Right ventricle myocardium superior (tissue), 1 donor: Measurements from ENCODE around the gene MAN1C1. TPM values are rescaled to one million over a fixed set of nuclear protein-coding genes. Genes with fewer than 3 reads are reported as not detected.

ENCODE experiments used
- ATAC-seq: fragments of 200-7000 bp; cut with Tn5 transposase; one replicate; pipeline ENCODE4 v1.9.1; 2020; ENCODE audit warnings: mild to moderate bottlenecking; ENCODE audit not compliant: poor library complexity
- DNase-seq: peaks from one replicate; pipeline ENCODE4 v3.0.0-alpha.2; 2020
- intact Hi-C: fragments of 100-400 bp; cut with DNase I; formaldehyde crosslinking; loops from one replicate; pipeline ENCODE4 v1.11.2; 2022
- total RNA-seq: library from RNA; stranded (reverse); fragmentation: NEBNext Ultra II Directional; extraction: Animal tissue kit (Norgen Biotek cat#: 25700); gene quantifications from one replicate; pipeline ENCODE4 v1.2.1, GENCODE V29; 2021
- donor health status: DM: no; HTN: yes; CAD: no; lungs with severe emphysema.

Gene MAN1C1
- total RNA-seq, 1 donor from 2014 or later: 17.5 TPM

DNA sequence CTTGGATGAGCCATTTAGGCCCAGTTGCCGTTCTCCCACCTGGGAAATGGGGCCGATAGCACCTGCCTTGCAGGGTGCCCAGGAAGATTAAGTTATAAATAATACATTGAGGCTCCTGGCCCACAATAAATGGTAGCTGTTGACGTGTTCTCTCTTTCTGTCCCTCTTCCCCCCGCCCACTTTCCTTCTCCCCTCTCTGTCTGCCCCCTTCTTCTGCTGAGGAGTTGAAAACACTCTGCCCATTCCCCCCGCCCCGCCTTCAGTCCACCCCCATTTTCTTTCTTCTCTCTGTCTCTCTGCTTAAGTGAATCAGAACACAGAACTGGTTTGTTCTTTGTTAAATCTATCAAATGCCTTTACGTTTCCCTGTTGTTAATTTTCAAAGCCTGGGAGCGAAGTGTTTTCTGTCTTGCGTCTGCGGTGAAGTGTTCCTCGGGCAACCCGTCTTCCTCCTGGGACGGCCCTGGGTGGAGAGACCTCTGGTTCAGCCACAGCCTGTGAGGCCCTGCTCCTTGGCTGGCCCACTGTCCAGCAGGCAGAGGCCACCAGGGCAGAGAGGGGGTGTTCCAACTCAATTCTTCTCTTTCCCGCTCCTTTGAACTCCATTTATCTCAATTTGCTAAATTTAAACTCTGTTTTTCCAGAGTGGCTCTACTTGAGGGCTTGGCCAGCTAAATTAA, 154.1 kb downstream of the MAN1C1 start:
- no peak for DNase-seq
- no peak for ATAC-seq
- intact Hi-C loops: no loop called here

DNA sequence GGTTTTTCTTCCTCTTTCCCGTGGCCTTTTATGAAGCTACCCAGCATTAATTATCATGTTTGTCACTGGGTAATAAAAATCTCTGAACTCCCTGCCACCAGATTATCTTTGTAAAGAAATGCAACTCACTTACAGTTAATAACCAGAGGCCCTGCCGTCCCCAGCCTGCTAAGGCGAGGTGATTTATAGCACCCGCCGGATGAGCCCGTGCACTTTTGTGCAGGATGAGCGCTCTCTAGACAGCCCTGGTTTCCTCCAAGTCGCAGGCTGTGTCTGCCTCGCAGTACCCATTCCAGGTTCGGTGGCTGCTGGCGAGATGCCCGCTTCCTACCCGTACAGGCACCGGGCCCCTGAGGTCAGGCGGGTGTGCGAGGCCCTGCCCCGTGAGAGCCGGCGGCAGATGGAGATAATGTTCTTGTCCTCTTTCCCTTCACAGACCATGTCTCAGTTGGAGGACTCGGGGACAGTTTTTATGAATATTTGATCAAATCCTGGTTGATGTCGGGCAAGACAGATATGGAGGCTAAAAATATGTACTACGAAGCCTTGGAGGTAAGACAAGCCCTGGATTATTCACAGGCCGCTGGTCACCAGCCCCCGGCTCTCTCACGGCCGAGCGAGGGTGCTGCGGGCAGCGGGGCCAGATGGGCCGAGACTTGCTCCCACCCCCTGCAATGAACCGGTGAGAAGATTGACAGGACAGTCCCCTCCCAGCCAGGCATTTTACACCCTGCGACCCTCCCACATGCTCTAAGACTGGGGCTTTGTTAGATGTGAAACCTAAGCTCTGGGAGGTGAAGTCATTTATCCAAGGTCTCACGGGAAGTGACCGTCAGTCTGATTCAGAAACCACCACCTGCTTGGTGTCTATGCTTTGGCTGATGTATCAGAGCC, 154.9 kb downstream of the MAN1C1 start:
- intact Hi-C loops: no loop called here
- peak; percentile 72 for ATAC-seq
- peak; percentile 83 for DNase-seq

- intact Hi-C loops: no loop called here
- ATAC-seq: no peak
- no peak for DNase-seq
Measured at GRCh38 chr1:25772164-25772563, 155.6 kb downstream of the MAN1C1 start.

DNA sequence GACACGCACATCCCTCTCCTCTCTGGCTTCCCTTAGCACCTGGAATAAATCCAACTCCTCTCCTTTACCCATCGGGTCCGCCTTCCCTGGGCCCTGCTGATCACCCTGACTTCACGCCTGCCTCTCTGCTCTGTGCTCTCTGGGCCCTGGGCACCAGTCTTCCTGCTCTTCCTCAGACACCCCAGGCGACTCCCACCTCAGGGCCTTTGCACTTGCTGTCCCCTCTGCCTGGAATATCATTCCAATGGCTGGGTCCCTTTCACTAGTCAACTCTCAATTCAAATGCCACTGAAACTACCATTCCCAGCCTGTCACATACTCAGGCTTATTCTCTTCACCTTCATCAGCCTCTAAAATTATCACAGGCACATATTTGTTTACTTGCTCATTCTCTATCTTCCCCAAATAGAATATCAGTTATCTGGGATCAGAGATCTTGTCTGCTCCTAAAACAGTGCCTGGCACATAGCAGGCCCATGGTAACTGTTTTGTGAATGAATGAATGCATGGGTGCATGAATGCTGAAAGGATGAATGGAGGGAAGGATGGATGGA, 156.2 kb downstream of the MAN1C1 start:
- no peak for ATAC-seq
- intact Hi-C loops: no loop called here
- DNase-seq: no peak

DNA sequence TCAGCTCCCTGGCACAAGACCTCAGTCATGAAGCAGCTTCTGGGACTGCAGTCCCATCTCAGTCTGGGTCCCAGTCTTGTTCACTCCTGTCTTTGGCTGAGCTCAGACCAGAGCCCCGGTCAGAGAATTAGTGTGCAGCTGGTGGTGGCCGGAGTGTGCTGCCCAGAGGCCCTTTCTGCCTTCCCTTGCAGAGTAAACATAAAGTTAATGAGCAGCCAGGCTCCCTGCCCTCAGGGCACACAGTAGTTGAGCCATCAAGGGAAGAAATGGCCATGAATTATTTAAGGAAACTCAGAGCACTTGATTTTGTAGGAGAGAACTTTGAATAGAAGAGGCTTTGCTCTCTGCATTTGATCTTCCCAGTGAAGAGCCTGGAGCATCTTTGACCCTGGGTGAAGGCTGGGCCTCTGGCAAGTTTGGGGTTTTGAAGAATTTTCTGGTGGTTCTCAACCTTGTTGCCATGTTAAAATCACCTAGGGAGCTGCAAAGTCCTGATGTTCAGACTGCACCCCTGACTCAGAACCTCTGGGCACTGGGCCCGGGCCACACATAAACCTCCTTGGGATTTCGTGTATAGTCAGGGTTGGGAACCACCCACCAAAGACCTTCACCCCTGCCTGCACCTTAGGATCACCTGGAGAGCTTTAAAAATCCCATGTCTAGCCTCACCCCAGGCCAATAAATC, 157.0 kb downstream of the MAN1C1 start:
- intact Hi-C loops: no loop called here
- DNase-seq (no peak), ATAC-seq (no peak)

DNA sequence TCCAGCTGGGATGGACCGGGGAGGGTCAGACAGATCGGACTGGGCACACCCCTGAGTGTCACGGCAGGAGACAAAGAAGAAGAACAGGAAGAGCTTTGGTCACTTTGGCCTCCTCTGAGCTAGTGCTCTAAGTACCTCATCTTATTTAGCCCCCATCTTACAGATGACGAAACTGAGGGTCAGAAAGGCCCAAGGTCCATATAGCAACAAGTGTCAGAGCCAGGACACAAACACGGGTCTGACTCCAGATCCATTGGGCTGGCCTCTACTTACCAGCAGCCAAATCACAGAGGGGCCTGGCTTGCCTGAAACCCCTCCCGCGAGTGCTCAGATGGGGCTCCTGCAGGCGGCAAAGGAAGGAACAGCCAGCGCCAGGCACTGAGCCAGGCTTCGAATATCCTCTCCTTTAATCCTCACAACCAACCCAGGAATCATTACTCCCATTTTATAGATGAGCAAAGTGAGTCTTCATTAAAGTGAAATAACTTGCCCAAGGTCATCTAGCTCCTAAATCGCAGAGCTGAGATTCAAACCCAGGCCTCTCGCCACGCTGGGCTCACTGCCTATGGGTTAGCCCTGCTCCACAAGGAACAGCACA, 157.7 kb downstream of the MAN1C1 start:
- ATAC-seq (no peak), DNase-seq (no peak)
- intact Hi-C loops: no loop called here

GRCh38 chr1:25774921-25775771, 158.6 kb downstream of the MAN1C1 start:
- no peak for ATAC-seq
- intact Hi-C loops: no loop called here
- DNase-seq: no peak

DNA sequence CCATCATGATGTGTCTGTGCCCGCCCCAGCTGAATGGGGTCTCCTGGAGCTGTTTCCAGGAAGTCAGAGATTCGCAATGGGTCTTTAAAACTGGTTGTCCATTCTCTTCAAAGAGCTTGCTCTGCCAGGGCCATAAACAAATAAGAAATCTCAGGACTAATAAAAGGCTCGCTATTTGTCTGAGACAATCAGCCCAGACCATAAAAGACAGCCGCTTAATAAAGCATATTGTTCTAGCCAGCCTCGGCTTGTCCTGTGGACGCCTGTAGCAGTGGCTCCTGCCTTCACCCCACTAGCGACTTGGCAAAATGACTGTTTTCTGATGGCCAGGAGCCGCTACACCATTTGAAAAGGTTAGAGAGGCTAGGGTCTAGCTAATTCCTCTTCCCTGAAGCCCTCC, 162.8 kb downstream of the MAN1C1 start:
- ATAC-seq (no peak), DNase-seq (no peak)
- intact Hi-C loops: no loop called here

DNA sequence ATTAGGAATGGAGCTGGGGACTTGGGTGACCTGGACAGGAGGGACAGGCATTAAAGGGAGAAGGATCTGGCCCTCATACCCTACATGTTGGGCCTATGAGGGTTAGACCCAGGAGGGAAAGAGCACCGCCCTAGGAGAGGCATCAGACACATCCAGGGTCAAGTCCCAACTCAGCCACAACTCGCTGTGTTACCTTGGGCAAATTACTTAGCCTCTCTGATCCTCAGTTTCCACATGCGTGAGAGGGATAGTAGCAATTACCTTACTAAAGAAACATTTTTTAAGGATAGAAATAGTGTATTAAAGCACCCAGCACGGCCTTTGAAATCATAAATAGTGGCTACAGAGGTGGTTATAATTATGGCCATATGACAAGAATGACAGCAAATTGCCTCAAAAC, 163.3 kb downstream of the MAN1C1 start:
- intact Hi-C loops: loop anchor here (10.0 kb wide), 1 partner anchor 85 kb away; no protein-coding TSS in a partner anchor
- DNase-seq (no peak), ATAC-seq (no peak)

DNA sequence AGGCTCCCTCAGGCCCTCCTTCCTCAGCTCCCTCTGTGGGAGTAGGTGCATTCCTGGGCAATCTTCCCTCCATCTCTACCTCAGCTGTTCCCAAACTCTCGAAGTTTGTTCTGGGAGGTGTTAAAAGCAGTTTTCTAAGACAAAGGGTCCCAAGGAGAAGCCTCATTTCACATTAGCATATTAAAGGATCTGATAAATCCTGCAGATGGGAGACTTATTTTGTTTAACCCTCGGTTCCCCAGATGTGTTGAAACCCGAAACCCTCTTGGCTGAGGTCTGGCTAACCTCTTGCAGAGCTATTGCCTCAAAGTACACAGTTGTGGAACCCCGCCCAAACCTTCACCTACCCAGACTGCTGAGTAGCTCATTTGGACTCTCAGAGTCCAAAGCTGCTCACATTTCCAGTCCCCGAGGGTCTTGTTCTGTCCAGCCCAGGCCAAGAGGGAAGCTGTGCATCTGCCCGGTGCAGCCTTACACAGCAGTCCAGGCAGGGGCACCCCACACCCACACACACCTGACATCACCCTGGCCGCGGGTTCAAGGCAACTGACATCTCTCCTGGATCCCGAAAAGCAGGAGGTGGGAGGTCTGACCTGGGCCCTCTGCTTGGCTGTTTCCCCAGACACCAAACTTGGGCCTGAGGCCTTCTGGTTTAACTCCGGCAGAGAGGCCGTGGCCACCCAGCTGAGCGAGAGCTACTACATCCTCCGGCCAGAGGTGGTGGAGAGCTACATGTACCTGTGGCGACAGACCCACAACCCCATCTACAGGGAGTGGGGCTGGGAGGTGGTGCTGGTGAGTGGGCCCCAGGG, 163.9 kb downstream of the MAN1C1 start:
- DNase-seq (peak; percentile 27), ATAC-seq (no peak)
- intact Hi-C loops: loop anchor here (10.0 kb wide), 1 partner anchor 86 kb away; no protein-coding TSS in a partner anchor

GRCh38 chr1:25781130-25781433, 164.5 kb downstream of the MAN1C1 start:
- DNase-seq: no peak
- intact Hi-C loops: loop anchor here (10.0 kb wide), 1 partner anchor 86 kb away; no protein-coding TSS in a partner anchor
- ATAC-seq: no peak

DNA sequence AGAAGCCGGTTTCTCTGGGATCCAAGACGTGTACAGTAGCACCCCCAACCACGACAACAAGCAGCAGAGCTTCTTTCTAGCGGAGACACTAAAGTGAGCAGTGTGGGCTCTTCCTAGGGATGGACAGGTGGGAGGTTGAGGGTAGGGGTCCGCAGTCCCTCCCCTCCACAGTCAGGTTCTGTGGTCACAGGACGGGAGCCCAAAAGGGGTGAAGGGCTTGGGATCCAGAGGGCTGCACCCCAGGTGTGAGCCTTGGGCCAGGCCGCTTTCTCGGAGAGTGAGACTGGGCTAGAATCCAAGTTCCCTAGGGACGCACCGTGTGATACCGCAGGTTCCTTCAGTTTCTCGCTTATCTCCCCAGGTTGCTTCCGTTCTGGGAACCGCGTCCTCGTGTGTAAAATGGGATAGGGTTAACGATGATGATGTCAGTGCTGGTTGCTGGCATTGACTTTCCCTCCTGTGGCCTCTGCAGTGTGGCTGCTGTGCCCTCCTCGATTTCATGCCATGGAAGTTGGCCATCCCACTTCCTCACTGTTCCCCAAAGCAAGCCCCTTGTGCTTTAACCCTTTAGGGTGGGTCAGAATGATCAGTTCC, 166.1 kb downstream of the MAN1C1 start:
- intact Hi-C loops: loop anchor here (10.0 kb wide), 1 partner anchor 88 kb away; no protein-coding TSS in a partner anchor
- no peak for ATAC-seq
- peak; percentile 17 for DNase-seq

DNA sequence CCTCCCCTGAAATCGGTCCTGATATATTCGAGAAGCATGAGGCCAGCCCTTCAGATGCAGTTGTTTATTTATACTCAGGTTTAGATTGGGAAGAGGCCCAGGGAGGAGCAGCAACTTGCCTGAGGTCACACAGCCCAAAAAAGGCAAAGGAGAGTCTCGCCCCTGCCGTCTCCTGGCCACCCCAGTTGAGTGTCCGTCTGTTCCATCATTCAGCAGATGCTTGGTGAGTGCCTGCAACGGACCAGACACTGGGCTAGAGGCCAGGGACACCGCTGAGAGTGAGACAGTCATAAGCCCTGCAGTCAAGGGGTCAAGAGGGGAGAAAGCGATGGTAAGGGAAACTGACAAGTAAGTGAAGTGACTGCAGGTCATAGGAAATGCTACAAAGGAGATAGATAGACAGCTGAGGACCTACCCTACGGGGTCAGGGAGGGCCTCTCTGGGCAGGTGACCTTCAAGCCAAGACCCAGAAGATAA, 168.0 kb downstream of the MAN1C1 start:
- ATAC-seq (peak; percentile 85), DNase-seq (peak; percentile 72)
- intact Hi-C loops: loop anchor here (10.0 kb wide), 1 partner anchor 90 kb away; no protein-coding TSS in a partner anchor

DNA sequence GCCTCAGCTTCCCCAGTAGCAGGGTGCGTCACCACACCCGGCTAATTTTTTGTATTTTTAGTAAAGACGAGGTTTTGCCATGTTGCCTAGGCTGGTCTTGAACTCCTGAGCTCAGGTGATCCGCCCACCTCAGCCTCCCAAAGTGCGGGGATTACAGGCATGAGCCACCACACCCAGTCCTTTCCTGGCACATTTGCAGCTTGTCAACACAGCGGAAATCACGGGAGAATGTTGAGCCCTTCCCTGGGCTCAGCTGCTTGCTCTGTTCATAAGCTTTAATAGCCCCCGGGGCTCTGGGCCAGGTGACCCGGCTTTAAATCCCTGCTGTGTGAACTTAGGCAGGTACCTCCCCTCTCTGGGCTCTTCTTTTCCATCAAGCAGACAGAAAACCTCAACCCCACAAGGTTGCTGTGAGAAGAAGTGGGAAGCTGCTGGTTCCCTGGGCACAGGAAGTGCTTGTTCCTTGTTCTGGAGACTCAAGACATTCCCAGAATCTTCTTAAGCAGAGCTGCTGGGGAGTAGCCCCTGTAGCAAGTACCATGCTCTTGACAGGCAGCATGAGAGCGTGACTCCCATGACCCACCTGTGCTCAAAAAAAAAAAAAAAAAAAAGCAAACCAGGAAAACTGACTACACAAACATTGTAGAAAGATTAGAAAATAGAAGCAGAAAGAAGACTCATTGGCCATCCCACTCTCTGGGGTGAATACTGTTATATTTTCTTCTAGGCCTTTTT, 168.9 kb downstream of the MAN1C1 start:
- peak; percentile 29 for DNase-seq
- no peak for ATAC-seq
- intact Hi-C loops: loop anchor here (10.0 kb wide), 1 partner anchor 91 kb away; no protein-coding TSS in a partner anchor

DNA sequence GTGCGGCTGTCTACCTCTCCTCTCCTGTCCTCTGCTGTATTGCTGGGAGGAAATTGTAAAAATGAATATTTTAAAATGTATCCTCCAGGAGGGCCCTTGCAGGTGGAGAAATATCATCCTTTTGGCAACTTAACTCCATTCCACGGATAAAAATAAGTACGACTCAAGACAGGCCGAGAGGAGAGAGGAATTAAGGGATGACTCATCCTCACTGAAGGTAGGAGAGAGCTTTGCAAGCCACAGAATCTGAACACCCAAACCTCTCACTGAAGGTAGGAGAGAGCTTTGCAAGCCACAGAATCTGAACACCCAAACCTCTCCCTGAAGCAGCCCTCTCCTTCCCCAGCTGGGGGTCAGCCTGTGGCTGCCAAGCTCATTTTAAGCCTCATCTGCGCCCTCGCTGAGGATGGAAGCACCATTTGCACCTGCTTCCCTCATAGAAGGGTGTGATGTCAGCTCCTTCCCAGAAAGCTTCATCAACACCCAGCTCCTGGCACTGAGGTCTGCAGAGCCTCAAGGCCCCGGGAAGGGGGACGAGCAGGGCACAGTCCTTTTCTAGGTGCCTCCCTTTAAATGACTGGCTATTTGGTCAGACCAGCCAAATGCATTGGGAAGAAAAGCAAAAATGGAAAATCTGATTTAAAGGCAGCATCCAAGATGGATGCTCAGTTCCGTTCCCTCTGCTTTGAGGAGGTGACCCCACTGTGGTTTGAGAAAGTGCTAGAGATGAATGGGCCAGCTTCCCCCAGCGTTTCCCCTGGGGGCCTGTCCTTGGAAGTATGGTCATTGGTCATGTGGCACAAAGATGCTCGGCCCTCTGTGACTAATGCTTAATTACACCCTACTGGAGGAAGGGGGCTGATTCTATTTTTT, 170.5 kb downstream of the MAN1C1 start:
- DNase-seq: peak; percentile 24
- intact Hi-C loops: loop anchor here (10.0 kb wide), 1 partner anchor 92 kb away; no protein-coding TSS in a partner anchor
- ATAC-seq: no peak
